H1 (cell line): Measurements from ENCODE around the gene NAPA. TPM values are rescaled to one million over a fixed set of nuclear protein-coding genes. Genes with fewer than 3 reads are reported as not detected.

ENCODE experiments used
- CBX8 ChIP-seq: fragments of 300-800, 300-1000 bp; sonication (generic); IDR thresholded peaks from 2 replicates; pipeline ENCODE4 v1.7.1; 2016; ENCODE audit warnings: low read depth, low read length, borderline replicate concordance
- SP2 ChIP-seq: IDR thresholded peaks from 2 replicates; pipeline ENCODE4 v1.6.1; 2012; ENCODE audit warnings: mild to moderate bottlenecking, low read length, inconsistent platforms
- SRF ChIP-seq: IDR thresholded peaks from 2 replicates; pipeline ENCODE4 v1.6.1; 2011; ENCODE audit warnings: mild to moderate bottlenecking, low read depth, low read length, moderate library complexity
- SUZ12 ChIP-seq: fragments of 200-600 bp; sonication (generic); IDR thresholded peaks from 2 replicates; pipeline ENCODE4 v1.6.1; 2012; ENCODE audit warnings: mild to moderate bottlenecking, inconsistent platforms, low read length, moderate library complexity, mixed read lengths
- YY1 ChIP-seq: IDR thresholded peaks from 2 replicates; pipeline ENCODE4 v1.6.1; 2011; ENCODE audit warnings: low read depth, mild to moderate bottlenecking, low read length
- ZNF274 ChIP-seq: IDR thresholded peaks from 2 replicates; pipeline ENCODE4 v1.7.0; 2012; ENCODE audit warnings: low read length, borderline replicate concordance; ENCODE audit errors: extremely low read depth
- polyA plus RNA-seq, 7 experiments: library from polyadenylated mRNA; depleted of rRNA in 3 of 7; stranded (reverse) in 5 of 7; unstranded in 2 of 7; fragments of >200 nt in 5 of 7; fragments of 200-250 nt in 2 of 7; gene quantifications; 1 replicate in 5 of 7; 2 replicates in 1 of 7; 4 replicates in 1 of 7; pipeline versions ENCODE4 v1.2.1 to v1.2.3, GENCODE V29; 2011 to 2013; ENCODE audit warnings: missing spikeins in 2 of 7, mixed read lengths in 2 of 7
- total RNA-seq: library from RNA; stranded (reverse); fragmentation: NEBNext Ultra II Directional; extraction: Animal tissue kit (Norgen Biotek cat#: 25700); gene quantifications from 2 replicates; pipeline ENCODE4 v1.2.1, GENCODE V29; 2021
- TF ChIP-seq, protein P1 (sequence below): fragments of 300-600 bp; sonication (generic); IDR thresholded peaks from 2 replicates; pipeline ENCODE4 v1.7.1; 2012; ENCODE audit warnings: low read length, moderate library complexity, mild to moderate bottlenecking, inconsistent platforms; ENCODE audit not compliant: insufficient replicate concordance
- TF ChIP-seq, protein P2 (sequence below), 3 experiments: IDR thresholded peaks; 1 replicate in 2 of 3; 2 replicates in 1 of 3; pipeline versions ENCODE4 v1.5.1 to v1.6.1; 2011; ENCODE audit warnings: low read length in 3 of 3, mild to moderate bottlenecking in 3 of 3, inconsistent platforms in 2 of 3, low read depth in 1 of 3, moderate library complexity in 1 of 3; ENCODE audit not compliant: insufficient read depth in 1 of 3; ENCODE audit errors: control extremely low read depth in 1 of 3

The NAPA gene
- total and polyA plus RNA-seq, 2 of the 8 experiments (the other 6 are each of a cell fraction or from before 2014, with no cell fraction given) = 58.5 to 78.2 TPM

- TF ChIP-seq, protein P1, sequence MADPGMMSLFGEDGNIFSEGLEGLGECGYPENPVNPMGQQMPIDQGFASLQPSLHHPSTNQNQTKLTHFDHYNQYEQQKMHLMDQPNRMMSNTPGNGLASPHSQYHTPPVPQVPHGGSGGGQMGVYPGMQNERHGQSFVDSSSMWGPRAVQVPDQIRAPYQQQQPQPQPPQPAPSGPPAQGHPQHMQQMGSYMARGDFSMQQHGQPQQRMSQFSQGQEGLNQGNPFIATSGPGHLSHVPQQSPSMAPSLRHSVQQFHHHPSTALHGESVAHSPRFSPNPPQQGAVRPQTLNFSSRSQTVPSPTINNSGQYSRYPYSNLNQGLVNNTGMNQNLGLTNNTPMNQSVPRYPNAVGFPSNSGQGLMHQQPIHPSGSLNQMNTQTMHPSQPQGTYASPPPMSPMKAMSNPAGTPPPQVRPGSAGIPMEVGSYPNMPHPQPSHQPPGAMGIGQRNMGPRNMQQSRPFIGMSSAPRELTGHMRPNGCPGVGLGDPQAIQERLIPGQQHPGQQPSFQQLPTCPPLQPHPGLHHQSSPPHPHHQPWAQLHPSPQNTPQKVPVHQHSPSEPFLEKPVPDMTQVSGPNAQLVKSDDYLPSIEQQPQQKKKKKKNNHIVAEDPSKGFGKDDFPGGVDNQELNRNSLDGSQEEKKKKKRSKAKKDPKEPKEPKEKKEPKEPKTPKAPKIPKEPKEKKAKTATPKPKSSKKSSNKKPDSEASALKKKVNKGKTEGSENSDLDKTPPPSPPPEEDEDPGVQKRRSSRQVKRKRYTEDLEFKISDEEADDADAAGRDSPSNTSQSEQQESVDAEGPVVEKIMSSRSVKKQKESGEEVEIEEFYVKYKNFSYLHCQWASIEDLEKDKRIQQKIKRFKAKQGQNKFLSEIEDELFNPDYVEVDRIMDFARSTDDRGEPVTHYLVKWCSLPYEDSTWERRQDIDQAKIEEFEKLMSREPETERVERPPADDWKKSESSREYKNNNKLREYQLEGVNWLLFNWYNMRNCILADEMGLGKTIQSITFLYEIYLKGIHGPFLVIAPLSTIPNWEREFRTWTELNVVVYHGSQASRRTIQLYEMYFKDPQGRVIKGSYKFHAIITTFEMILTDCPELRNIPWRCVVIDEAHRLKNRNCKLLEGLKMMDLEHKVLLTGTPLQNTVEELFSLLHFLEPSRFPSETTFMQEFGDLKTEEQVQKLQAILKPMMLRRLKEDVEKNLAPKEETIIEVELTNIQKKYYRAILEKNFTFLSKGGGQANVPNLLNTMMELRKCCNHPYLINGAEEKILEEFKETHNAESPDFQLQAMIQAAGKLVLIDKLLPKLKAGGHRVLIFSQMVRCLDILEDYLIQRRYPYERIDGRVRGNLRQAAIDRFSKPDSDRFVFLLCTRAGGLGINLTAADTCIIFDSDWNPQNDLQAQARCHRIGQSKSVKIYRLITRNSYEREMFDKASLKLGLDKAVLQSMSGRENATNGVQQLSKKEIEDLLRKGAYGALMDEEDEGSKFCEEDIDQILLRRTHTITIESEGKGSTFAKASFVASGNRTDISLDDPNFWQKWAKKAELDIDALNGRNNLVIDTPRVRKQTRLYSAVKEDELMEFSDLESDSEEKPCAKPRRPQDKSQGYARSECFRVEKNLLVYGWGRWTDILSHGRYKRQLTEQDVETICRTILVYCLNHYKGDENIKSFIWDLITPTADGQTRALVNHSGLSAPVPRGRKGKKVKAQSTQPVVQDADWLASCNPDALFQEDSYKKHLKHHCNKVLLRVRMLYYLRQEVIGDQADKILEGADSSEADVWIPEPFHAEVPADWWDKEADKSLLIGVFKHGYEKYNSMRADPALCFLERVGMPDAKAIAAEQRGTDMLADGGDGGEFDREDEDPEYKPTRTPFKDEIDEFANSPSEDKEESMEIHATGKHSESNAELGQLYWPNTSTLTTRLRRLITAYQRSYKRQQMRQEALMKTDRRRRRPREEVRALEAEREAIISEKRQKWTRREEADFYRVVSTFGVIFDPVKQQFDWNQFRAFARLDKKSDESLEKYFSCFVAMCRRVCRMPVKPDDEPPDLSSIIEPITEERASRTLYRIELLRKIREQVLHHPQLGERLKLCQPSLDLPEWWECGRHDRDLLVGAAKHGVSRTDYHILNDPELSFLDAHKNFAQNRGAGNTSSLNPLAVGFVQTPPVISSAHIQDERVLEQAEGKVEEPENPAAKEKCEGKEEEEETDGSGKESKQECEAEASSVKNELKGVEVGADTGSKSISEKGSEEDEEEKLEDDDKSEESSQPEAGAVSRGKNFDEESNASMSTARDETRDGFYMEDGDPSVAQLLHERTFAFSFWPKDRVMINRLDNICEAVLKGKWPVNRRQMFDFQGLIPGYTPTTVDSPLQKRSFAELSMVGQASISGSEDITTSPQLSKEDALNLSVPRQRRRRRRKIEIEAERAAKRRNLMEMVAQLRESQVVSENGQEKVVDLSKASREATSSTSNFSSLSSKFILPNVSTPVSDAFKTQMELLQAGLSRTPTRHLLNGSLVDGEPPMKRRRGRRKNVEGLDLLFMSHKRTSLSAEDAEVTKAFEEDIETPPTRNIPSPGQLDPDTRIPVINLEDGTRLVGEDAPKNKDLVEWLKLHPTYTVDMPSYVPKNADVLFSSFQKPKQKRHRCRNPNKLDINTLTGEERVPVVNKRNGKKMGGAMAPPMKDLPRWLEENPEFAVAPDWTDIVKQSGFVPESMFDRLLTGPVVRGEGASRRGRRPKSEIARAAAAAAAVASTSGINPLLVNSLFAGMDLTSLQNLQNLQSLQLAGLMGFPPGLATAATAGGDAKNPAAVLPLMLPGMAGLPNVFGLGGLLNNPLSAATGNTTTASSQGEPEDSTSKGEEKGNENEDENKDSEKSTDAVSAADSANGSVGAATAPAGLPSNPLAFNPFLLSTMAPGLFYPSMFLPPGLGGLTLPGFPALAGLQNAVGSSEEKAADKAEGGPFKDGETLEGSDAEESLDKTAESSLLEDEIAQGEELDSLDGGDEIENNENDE = no peak
- no peak for TF ChIP-seq SRF
- TF ChIP-seq SP2 = no peak
- TF ChIP-seq, protein P2, sequence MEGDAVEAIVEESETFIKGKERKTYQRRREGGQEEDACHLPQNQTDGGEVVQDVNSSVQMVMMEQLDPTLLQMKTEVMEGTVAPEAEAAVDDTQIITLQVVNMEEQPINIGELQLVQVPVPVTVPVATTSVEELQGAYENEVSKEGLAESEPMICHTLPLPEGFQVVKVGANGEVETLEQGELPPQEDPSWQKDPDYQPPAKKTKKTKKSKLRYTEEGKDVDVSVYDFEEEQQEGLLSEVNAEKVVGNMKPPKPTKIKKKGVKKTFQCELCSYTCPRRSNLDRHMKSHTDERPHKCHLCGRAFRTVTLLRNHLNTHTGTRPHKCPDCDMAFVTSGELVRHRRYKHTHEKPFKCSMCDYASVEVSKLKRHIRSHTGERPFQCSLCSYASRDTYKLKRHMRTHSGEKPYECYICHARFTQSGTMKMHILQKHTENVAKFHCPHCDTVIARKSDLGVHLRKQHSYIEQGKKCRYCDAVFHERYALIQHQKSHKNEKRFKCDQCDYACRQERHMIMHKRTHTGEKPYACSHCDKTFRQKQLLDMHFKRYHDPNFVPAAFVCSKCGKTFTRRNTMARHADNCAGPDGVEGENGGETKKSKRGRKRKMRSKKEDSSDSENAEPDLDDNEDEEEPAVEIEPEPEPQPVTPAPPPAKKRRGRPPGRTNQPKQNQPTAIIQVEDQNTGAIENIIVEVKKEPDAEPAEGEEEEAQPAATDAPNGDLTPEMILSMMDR (IDR thresholded peaks at IDR 0.05; ENCODE audit: control extremely low read depth in 1 of 3, insufficient read depth in 1 of 3, low read depth in 1 of 3, low read length in 3 of 3) = no peak
- TF ChIP-seq SUZ12 = no peak
- no peak for TF ChIP-seq ZNF274
- no peak for TF ChIP-seq CBX8
- TF ChIP-seq YY1 = no peak
Observed at GRCh38 chr19:47464675-47465419, 50.0 kb downstream of the NAPA start (continued).
